ENCODE measurements around the gene DSC1.
"Not testable (repeated sequence)": the region's sequence is repeated elsewhere in the genome, so short reads cannot be mapped to it uniquely, and the experiment has no call there.

The DSC1 gene

GRCh38 chr18:31192086-31192776 is 29.6 kb upstream of the DSC1 start:
- no peaks in the 10 kb centered on the region for H3K36me3 Mint-ChIP-seq (ENCODE audit: low read depth)
- DNase-seq = no peak
- no peaks in the 10 kb centered on the region for H3K27me3 Mint-ChIP-seq
- H3K4me3 Mint-ChIP-seq = no peak overlapping the region
- H3K9me3 Mint-ChIP-seq = peaks cover 9% of the 10 kb centered on the region
- H3K27ac Mint-ChIP-seq = no peak overlapping the region
- no peaks in the 10 kb centered on the region for H3K4me1 Mint-ChIP-seq (ENCODE audit: low read depth)

- DNase-seq = no peak
- Mint-ChIP-seq H3K27me3 (no peaks in the 10 kb centered on the region), H3K36me3 (ENCODE audit: low read depth) (no peaks in the 10 kb centered on the region), H3K27ac (no peak overlapping the region), H3K4me1 (ENCODE audit: low read depth) (no peaks in the 10 kb centered on the region), H3K4me3 (no peak overlapping the region), H3K9me3 (peaks cover 12% of the 10 kb centered on the region)
Observed at GRCh38 chr18:31190919-31191318, 28.3 kb upstream of the DSC1 start.

- peaks cover 12% of the 10 kb centered on the region for H3K9me3 Mint-ChIP-seq
- H3K4me3 Mint-ChIP-seq = no peak overlapping the region
- H3K27ac Mint-ChIP-seq = no peak overlapping the region
- no peaks in the 10 kb centered on the region for H3K4me1 Mint-ChIP-seq (ENCODE audit: low read depth)
- H3K27me3 Mint-ChIP-seq = no peaks in the 10 kb centered on the region
- DNase-seq = no peak
- no peaks in the 10 kb centered on the region for H3K36me3 Mint-ChIP-seq (ENCODE audit: low read depth)
Observed at GRCh38 chr18:31189757-31190156, 27.1 kb upstream of the DSC1 start.

- no peaks in the 10 kb centered on the region for H3K36me3 Mint-ChIP-seq (ENCODE audit: low read depth)
- H3K27ac Mint-ChIP-seq = no peak overlapping the region
- H3K9me3 Mint-ChIP-seq = peaks cover 13% of the 10 kb centered on the region
- no peak overlapping the region for H3K4me3 Mint-ChIP-seq
- no peaks in the 10 kb centered on the region for H3K27me3 Mint-ChIP-seq
- DNase-seq = no peak
- no peaks in the 10 kb centered on the region for H3K4me1 Mint-ChIP-seq (ENCODE audit: low read depth)
Observed at GRCh38 chr18:31185186-31185950, 22.7 kb upstream of the DSC1 start.

- DNase-seq = no peak
- Mint-ChIP-seq H3K9me3 (peaks cover 13% of the 10 kb centered on the region), H3K36me3 (ENCODE audit: low read depth) (no peaks in the 10 kb centered on the region), H3K4me3 (no peak overlapping the region), H3K4me1 (ENCODE audit: low read depth) (no peaks in the 10 kb centered on the region), H3K27ac (no peak overlapping the region), H3K27me3 (no peaks in the 10 kb centered on the region)
Observed at GRCh38 chr18:31183302-31183701, 20.6 kb upstream of the DSC1 start.

GRCh38 chr18:31177369-31177768 is 14.7 kb upstream of the DSC1 start:
- not testable (repeated sequence) for H3K4me1 Mint-ChIP-seq (ENCODE audit: low read depth); H3K27me3 Mint-ChIP-seq; DNase-seq; H3K4me3 Mint-ChIP-seq; H3K27ac Mint-ChIP-seq; H3K36me3 Mint-ChIP-seq (ENCODE audit: low read depth)
- H3K9me3 Mint-ChIP-seq = peaks cover 13% of the 10 kb centered on the region

GRCh38 chr18:31176531-31176930 is 13.9 kb upstream of the DSC1 start:
- Mint-ChIP-seq H3K4me3 (no peak overlapping the region), H3K4me1 (ENCODE audit: low read depth) (no peaks in the 10 kb centered on the region), H3K36me3 (ENCODE audit: low read depth) (no peaks in the 10 kb centered on the region), H3K27me3 (no peaks in the 10 kb centered on the region), H3K27ac (no peak overlapping the region), H3K9me3 (peaks cover 11% of the 10 kb centered on the region)
- DNase-seq = no peak

- Mint-ChIP-seq H3K4me3 (no peak overlapping the region), H3K36me3 (ENCODE audit: low read depth) (no peaks in the 10 kb centered on the region), H3K9me3 (peaks cover 7% of the 10 kb centered on the region), H3K27me3 (no peaks in the 10 kb centered on the region), H3K27ac (no peak overlapping the region), H3K4me1 (ENCODE audit: low read depth) (no peaks in the 10 kb centered on the region)
- DNase-seq = no peak
Observed at GRCh38 chr18:31171144-31171839, 8.6 kb upstream of the DSC1 start.

- no peak for DNase-seq
- no peak overlapping the region for H3K4me3 Mint-ChIP-seq
- H3K9me3 Mint-ChIP-seq = peaks cover 2% of the 10 kb centered on the region
- no peaks in the 10 kb centered on the region for H3K27me3 Mint-ChIP-seq
- H3K27ac Mint-ChIP-seq = no peak overlapping the region
- H3K4me1 Mint-ChIP-seq (ENCODE audit: low read depth) = no peaks in the 10 kb centered on the region
- H3K36me3 Mint-ChIP-seq (ENCODE audit: low read depth) = no peaks in the 10 kb centered on the region
Observed at GRCh38 chr18:31170335-31170734, 7.7 kb upstream of the DSC1 start.

GRCh38 chr18:31162419-31162793 is 250 bp downstream of the DSC1 start:
- H3K9me3 Mint-ChIP-seq = no peaks in the 10 kb centered on the region
- no peak for DNase-seq
- H3K4me1 Mint-ChIP-seq (ENCODE audit: low read depth) = no peaks in the 10 kb centered on the region
- no peak overlapping the region for H3K4me3 Mint-ChIP-seq
- no peaks in the 10 kb centered on the region for H3K27me3 Mint-ChIP-seq
- no peak overlapping the region for H3K27ac Mint-ChIP-seq
- no peaks in the 10 kb centered on the region for H3K36me3 Mint-ChIP-seq (ENCODE audit: low read depth)

GRCh38 chr18:31161757-31162418 is 768 bp downstream of the DSC1 start:
- H3K4me3 Mint-ChIP-seq = no peak overlapping the region
- DNase-seq = no peak
- H3K4me1 Mint-ChIP-seq (ENCODE audit: low read depth) = no peaks in the 10 kb centered on the region
- no peaks in the 10 kb centered on the region for H3K36me3 Mint-ChIP-seq (ENCODE audit: low read depth)
- no peaks in the 10 kb centered on the region for H3K27me3 Mint-ChIP-seq
- H3K27ac Mint-ChIP-seq = no peak overlapping the region
- no peaks in the 10 kb centered on the region for H3K9me3 Mint-ChIP-seq

- Mint-ChIP-seq H3K4me3 (no peak overlapping the region), H3K36me3 (ENCODE audit: low read depth) (no peaks in the 10 kb centered on the region), H3K27me3 (no peaks in the 10 kb centered on the region), H3K4me1 (ENCODE audit: low read depth) (no peaks in the 10 kb centered on the region), H3K27ac (no peak overlapping the region), H3K9me3 (peaks cover 2% of the 10 kb centered on the region)
- DNase-seq = no peak
Observed at GRCh38 chr18:31156821-31157763, 5.6 kb downstream of the DSC1 start.

GRCh38 chr18:31155498-31155897 is 7.2 kb downstream of the DSC1 start:
- no peaks in the 10 kb centered on the region for H3K4me1 Mint-ChIP-seq (ENCODE audit: low read depth)
- no peaks in the 10 kb centered on the region for H3K36me3 Mint-ChIP-seq (ENCODE audit: low read depth)
- H3K27ac Mint-ChIP-seq = no peak overlapping the region
- no peaks in the 10 kb centered on the region for H3K27me3 Mint-ChIP-seq
- H3K4me3 Mint-ChIP-seq = no peak overlapping the region
- H3K9me3 Mint-ChIP-seq = peaks cover 2% of the 10 kb centered on the region
- DNase-seq = no peak

- Mint-ChIP-seq H3K27ac (no peak overlapping the region), H3K27me3 (no peaks in the 10 kb centered on the region), H3K4me3 (no peak overlapping the region), H3K4me1 (ENCODE audit: low read depth) (no peaks in the 10 kb centered on the region), H3K9me3 (peaks cover 2% of the 10 kb centered on the region), H3K36me3 (ENCODE audit: low read depth) (no peaks in the 10 kb centered on the region)
- no peak for DNase-seq
Observed at GRCh38 chr18:31154181-31154580, 8.5 kb downstream of the DSC1 start.
